Smooth muscle cell of the pulmonary artery (primary cell): Measurements from ENCODE around the gene BNIP1. TPM values are rescaled to one million over a fixed set of nuclear protein-coding genes. Genes with fewer than 3 reads are reported as not detected.

Experiments used
- total RNA-seq: library from RNA; depleted of rRNA; stranded (reverse); fragments of >200 nt; gene quantifications from 2 replicates; pipeline ENCODE4 v1.2.3, GENCODE V29; 2014

BNIP1 gene, protein sequence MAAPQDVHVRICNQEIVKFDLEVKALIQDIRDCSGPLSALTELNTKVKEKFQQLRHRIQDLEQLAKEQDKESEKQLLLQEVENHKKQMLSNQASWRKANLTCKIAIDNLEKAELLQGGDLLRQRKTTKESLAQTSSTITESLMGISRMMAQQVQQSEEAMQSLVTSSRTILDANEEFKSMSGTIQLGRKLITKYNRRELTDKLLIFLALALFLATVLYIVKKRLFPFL
- 10.0 and 12.5 TPM in 2 replicates for total RNA-seq

DNA sequence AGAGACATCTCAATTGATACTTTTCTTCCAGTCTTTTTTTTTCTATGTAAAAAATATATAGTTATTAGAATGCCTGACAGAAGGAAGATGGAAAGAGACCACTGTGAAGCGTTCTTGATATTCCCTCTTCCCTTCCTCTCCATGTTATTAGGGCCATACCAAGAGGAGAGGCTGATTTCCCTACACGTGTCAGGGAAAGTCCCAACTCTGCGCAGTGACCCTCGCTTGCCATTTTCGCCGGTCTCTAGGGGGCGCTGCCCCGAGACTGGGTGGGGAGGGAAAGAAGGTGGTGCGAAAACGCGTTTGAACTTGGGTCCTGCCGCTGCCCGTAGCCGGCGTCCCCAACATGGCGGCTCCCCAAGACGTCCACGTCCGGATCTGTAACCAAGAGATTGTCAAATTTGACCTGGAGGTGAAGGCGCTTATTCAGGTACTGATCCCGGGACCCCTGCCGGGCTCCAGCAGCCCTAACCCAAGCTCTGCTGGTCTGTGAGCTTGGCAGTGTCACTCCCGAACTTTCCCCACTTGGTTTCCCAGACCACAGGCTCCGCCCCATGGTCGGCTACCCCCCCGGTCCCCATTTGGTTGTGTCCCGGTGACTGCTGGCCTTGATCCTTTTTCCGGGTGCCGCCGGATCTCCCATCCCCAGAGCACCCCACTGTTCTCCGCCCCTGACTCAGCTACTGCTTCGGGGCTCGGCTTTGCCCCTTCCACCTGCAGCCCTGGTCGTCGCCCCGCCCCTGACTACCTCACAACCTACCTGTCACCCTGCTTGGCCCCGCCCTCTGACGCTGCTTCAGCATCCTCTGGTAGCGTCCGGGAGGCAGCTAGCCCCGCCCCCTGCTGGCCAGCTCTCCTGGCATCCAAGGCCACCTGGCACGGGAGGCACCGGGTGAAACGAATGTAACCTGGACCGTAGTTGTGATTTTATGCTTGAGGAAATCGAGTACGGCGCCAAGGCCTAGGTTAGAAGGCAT lies at the start of gene BNIP1:
TSS of gene BNIP1 (plus strand) at position 332 of the 977 bp plus-strand sequence. CDS start at position 347, 15 bp downstream.

Other genes starting within 250 kb of the BNIP1 start
- gene RPL26L1, start 185.1 kb upstream of the BNIP1 start, total RNA-seq: 26.3 and 30.8 TPM in 2 replicates
- gene ATP6V0E1, start 160.8 kb upstream of the BNIP1 start, total RNA-seq: 289 and 296 TPM in 2 replicates
- 20.8 and 23.7 TPM in 2 replicates for gene CREBRF, start 88.2 kb upstream of the BNIP1 start, total RNA-seq
- 0.20 and 0.85 TPM in 2 replicates for gene NKX2-5, start 90.7 kb downstream of the BNIP1 start, total RNA-seq
- gene STC2, start 183.9 kb downstream of the BNIP1 start, total RNA-seq: 159 and 421 TPM in 2 replicates